ENCODE measurements around the gene KCNH8.

- TF ChIP-seq GATA2 (IDR thresholded peaks at IDR 0.05; ENCODE audit: low read depth, low read length): no peak
- no peak for TF ChIP-seq GATA3 (IDR thresholded peaks at IDR 0.05; ENCODE audit: low read depth, low read length)
Observed at GRCh38 chr3:19576343-19576742, 428.0 kb downstream of the KCNH8 start.

Measured in SH-SY5Y (cell line).